LoVo (cell line): ENCODE measurements around the gene PPM1F.

Source experiments
- DNase-seq: peaks from one replicate; pipeline ENCODE4 v3.0.0-alpha.2; 2016; ENCODE audit warnings: low spot score

The PPM1F gene

GRCh38 chr22:21975854-21976345 is 23.3 kb upstream of the PPM1F start:
- no peak for DNase-seq

- DNase-seq: no peak
These were observed 22.6 kb upstream of the PPM1F start for GRCh38 chr22:21975273-21975672.

DNA sequence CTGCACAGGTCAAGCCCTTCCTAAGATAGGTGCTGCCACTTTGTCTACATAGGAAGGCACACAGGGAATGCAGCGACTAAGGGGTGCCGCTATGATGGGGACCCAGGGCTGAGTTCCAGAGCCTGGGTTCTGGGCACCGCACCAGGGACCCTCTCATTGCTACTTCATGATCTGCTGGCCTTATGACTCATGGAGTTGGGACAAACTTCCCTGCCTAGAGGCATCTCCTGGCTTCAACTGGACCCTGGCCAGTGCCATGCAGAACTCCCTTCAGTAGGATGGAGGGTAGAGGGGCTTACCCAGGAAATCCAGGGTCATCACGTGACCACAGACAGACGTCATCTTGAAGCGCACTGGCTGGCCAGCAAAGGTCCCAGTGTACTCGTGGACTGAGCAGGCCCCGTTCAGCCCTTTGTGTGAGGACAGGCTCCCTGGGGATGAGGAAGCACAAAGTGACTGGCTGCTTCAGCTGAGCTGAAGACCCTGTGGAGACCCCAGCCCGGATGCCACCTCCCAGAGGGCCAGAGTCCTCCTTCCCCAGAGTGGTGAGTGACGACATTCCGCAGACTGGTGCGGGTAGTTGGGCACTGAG is 21.5 kb upstream of the PPM1F start:
- no peak for DNase-seq

GRCh38 chr22:21972806-21973205 is 20.2 kb upstream of the PPM1F start:
- no peak for DNase-seq

DNA sequence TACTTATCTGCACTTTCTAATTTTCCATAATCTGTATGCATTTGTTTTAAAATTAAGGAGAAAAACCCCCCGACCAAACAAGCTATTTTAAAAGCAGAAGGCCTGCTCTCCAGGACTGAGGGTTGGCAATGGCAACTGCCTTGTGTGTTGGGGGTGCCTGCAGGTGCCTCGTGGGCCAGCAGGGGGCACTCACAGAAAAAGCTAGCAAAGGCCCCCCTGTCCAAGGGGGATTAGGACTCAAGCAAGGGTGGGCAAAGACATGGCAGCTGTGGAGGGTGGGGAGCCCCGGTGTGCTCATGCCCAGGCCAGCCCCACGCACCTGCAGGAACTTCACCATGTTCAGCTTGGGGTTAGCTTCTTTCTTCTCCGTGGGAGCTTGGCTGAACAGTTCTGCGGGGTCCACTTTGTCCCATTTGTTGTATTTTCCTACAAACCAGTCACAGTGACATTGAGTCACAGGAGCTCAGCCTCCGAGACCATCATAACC is 19.7 kb upstream of the PPM1F start:
- no peak for DNase-seq

DNA sequence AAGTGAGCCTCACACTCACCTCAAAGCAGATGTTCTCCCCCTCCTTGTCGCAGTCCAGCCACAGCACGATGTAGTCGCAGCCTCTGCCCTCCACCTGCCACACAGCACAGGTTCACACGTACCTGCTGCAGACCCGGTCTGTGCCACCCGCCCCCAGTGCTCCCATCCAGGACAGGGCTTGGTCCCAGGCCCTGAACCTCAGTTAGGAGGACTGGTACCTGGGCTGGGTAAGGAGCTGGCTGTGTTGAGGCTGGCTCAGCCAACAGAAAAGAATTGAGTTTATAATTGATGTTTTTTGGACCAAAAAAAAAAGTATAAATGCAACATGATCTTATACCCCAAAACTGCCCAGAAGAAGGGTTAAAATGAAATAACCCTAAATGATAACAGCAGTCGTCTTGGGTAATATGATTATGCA is 19.2 kb upstream of the PPM1F start:
- DNase-seq: no peak

DNA sequence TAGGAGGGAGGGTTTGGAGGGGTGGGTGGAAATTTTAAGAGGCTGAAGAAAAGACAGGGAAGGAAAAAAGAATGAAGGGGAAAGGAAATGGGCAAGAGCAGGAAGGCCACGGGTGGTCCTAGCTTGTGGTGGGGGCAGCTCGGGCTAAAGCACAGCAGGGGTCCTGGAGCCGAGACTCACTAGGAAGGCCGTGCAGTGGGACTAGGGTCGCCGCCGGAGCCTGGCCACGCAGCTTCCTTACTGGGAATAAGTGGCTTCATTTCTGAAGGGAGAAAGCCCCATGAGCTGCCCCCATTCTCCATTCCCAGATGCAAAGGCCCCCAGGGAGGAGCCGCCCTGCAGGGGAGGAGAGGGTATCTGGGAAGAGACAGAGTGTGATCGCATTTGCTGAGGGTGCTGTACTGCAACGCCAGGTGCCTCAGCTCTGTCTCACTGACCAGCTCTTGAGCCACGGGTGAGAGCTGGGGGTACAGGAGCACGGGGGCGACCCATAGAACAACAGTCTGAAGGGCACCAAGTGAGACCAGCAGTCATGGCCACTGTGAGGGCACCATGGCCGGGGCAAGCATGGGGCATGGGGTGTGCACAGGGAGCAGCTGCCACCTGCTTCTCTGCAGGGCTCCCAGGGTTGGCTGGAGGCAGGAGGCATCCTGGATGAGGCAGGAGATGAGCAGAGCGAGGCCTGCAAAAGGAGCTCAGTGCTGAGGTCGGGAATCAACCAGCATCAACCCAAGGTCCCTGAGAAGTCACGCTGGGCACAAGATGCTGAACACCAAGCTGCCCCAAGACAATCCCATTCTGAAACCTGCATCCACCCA is 18.4 kb upstream of the PPM1F start:
- DNase-seq: no peak

GRCh38 chr22:21970037-21970799 is 17.6 kb upstream of the PPM1F start:
- DNase-seq: no peak

DNA sequence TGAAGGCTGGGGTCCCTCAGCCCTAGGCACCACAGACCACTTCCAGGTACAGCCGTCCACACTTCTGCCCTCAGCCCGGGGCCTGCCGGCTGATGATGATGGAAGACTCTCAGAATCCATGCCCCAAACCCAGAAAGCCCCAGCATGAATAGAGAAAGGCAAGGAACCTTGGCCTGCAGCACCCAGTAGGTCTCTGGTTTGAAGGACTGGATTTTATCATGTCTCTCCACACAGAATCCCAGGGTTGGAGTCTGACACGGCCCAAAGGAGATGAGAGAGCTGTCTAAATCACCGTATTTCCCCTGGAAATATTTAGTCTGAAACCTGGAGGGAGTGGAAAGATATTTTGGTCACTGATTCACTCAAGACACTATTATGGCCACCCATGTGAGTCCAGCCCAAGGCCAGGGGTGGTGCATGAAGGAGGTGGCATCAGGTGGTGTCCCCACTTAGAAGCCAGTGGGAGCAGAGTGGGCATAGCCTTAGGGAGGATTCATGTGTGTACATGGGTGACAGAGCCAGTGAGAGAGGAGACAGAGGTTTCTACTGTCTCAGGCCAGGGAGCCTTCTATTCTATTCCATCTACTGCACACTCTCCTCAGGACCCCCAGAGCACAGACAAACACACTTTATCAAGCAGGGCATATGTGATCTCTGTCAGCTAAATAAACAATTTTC is 15.9 kb upstream of the PPM1F start:
- no peak for DNase-seq

GRCh38 chr22:21967693-21968271 is 15.1 kb upstream of the PPM1F start:
- DNase-seq: no peak

GRCh38 chr22:21966643-21967516 is 14.2 kb upstream of the PPM1F start:
- no peak for DNase-seq

- no peak for DNase-seq
These were observed 13.2 kb upstream of the PPM1F start for GRCh38 chr22:21965762-21966288.

DNA sequence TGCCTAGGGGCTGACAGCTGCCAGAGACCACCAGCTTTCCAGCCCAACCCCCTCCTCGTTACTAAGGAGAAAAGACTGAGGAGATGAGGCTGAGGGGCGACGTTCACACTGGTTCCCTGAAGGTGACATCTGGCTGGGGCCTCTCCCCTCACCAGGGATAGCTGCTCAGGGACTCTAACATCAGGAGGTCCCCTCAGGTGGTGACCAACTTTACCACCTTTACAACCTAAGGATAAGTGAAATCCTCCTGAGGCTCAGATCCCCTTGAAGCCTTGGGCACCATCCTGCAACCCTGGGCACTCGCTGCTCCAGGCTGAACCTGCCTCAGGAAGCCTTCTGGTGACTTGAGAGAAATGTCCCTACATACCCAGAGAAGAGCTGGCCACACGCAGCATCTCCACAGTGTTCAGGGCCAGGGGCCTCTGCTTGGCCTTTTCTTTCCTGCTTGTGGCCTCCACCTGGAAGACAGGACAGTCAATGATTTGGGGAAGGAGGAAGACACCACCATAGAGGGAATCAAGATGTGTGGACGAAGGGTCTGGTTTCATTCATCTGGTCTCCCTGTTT is 12.4 kb upstream of the PPM1F start:
- no peak for DNase-seq

DNA sequence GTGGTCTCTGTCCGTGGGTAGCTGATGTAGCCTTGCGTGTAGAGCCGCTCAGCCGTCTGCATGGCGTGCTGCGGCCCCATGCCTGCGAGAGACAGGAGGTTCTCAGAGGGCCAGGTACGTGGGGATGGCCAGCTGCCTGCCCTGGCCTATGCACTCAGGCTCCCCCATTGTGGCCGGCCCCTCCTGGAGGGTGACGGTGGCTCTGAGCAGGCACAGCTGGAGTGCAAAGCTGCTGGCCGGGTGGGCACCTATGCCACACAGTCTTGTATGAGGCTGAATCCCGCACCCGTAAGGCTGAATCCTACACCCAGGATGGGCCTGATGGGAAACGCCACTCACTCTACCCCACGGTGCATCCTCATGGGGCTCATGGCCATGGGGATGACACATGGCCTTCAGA is 11.6 kb upstream of the PPM1F start:
- DNase-seq: no peak

- DNase-seq: no peak
These were observed 11.2 kb upstream of the PPM1F start for GRCh38 chr22:21963790-21964211.

DNA sequence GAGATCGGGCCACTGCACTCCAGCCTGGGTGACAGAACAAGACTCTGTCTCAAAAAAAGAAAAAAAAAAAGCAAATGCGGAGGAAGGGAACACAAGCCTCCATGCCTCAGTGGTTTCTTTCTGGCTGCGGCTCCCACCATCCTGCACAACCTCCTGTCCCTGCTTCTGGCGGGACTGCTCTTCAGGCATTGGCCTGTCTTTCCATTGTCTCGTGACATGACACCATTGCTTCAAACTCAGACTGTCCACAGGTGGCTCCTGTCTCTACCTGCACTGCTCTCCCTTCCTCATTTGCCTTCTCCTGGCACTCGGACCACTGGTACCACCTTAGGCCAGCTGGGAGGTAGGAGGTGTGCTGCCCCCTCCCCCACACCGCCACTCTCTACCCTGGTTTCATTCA is 10.6 kb upstream of the PPM1F start:
- DNase-seq: no peak

DNA sequence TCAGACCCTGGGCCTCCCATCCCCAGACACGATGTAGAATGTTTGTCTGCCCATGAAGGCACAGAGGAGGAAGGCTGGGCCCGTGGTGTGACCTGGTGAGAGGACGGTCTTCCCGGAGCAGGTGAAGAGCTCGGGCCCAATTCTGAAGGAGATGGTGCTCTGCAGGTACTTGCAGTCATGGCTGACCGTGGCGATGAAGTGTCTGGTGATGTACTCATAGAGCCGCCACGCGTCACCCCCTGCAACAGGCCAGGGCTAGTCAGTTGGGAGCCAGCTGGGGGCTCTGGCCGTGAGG is 10.0 kb upstream of the PPM1F start:
- DNase-seq: no peak

DNA sequence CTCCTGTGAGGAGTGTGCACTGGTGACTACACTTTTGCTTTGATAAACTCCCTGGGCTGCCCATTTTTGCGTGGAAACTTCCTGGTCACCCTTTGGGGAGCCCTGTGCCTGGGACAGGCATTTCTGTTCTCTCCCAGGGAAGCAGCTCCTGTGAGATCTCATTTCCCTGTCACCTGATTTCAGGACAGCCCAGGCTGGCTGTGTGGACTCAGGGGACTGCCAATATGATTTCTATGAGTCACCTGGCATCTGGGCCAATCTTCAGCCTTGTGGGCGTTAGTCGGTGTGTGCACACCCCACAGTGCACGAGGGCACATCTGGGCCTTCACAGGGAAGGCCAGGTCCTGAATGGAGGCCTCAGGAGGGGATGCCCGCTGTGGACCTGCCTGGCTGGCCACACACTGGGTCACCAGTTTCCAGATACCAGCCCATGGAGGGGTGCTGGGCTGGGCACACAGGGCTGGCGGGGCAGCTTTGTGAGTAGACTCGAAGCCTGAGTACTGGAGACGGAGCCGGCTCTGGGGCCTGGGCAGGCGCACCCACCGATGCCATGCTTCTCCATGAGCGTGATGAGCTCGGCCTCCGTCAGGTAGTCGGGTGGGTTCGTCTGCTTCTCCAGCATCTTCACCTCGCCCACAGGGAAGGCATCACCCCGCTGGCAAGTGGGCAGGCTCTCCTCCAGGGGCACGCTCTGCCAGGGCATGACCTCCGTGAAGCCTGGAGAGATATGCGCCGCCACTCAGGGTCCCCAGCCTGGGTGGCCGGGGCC is 9.4 kb upstream of the PPM1F start:
- DNase-seq: no peak

DNA sequence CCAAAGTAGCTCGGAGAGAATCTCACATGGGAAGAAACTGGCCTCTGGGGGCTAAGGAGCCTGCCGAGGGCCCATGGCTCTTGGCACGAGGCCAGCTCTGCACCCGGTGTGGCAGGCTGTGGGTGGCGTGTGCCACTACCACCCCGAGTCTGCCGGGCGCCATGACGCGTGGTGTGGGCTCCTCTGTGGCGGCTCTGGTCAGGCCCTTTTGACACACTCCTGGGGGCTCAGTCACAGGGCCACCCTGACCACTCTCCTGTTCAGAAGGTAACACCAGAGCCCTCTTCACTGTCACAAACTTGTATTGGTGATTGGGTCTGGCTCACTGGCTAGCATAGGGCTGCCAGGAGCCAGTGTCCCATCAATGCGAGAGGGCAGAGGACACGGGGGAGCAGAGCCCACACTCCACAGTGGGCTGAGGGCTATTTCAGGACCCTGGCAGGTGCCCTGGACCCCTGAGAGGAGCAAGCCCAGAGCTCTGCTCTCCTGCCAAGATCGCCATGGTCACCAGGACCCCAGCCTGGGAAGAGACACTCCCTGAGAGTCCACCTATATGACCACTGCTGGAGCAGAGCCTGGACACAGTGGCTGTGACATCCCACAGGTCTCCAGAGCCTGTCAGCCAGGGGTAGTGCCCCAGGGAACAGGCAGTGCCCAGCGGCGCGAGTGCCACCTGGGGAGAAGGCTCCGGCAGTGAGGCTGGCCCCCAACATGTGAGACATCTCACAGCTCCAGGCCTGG is 8.6 kb upstream of the PPM1F start:
- DNase-seq: no peak
